HepG2 (cell line): ENCODE results near the gene FAM131A. TPM values are rescaled to one million over a fixed set of nuclear protein-coding genes. Genes with fewer than 3 reads are reported as not detected.
A peak's percentile ranks its signal among the peaks of the same experiment; 100 is the strongest.

Experiments
- ATAC-seq: fragments of 200-7000 bp; cut with Tn5 transposase; 3 replicates; pipeline ENCODE4 v1.9.1; 2020; ENCODE audit warnings: mild to moderate bottlenecking, moderate library complexity
- BruUV-seq: library from RNA; stranded (reverse); fragments of 400-500 nt; replicated peaks from 2 replicates; lab custom pipeline; 2021; lab: Mats Ljungman, UMichigan
- CTCF ChIA-PET: fragments of 300-600 bp; formaldehyde crosslinking; extraction: SDS; loops from one replicate; lab custom pipeline; 2021; ENCODE audit warnings: low total read pairs, inconsistent platforms, low intra/inter-chr PET ratio; lab: Yijun Ruan, JAX
- POLR2A ChIA-PET: fragments of 350-600 bp; sonication (Branson Sonifier 250); formaldehyde crosslinking; loops from one replicate; lab custom pipeline; 2020; ENCODE audit warnings: antibody characterized with exemption, inconsistent platforms; lab: Yijun Ruan, JAX
- DNase-seq: peaks from one replicate; pipeline ENCODE4 v3.0.0-alpha.2; 2015; ENCODE audit warnings: low spot score
- FAIRE-seq: peaks from 3 replicates; lab custom pipeline; 2011; peaks lifted over from hg19 to GRCh38; lab: Jason Lieb, UNC
- H2AFZ ChIP-seq: one replicate; pipeline ENCODE4 v1.6.1; 2011; ENCODE audit warnings: low read length, inconsistent platforms
- H3K27ac ChIP-seq: fragments of 300-600 bp; 3 replicates; pipeline ENCODE4 v1.8.0; 2011; ENCODE audit warnings: mixed run types, mild to moderate bottlenecking, mixed read lengths, low read length, inconsistent platforms; ENCODE audit not compliant: insufficient read depth; ENCODE audit errors: extremely low read length
- H3K27me3 ChIP-seq, 2 experiments: fragments of 200-600 bp in 1 of 2; 2 replicates in 1 of 2; 3 replicates in 1 of 2; pipeline versions ENCODE4 v1.6.0 to v1.8.0; 2011; ENCODE audit warnings: low read length in 2 of 2, mild to moderate bottlenecking in 2 of 2, moderate library complexity in 2 of 2, inconsistent platforms in 1 of 2; ENCODE audit not compliant: insufficient read depth in 2 of 2, control insufficient read depth in 1 of 2
- H3K36me3 ChIP-seq, 2 experiments: fragments of 200-600 bp in 1 of 2; replicated peaks in 1 of 2; 2 replicates in 1 of 2; 3 replicates in 1 of 2; pipeline versions ENCODE4 v1.5.1 to v1.8.0; 2011; ENCODE audit warnings: low read length in 2 of 2, inconsistent platforms in 1 of 2; ENCODE audit not compliant: insufficient read depth in 2 of 2, control insufficient read depth in 1 of 2
- H3K4me1 ChIP-seq: 2 replicates; pipeline ENCODE4 v1.5.1; 2012; ENCODE audit warnings: low read length, inconsistent platforms; ENCODE audit not compliant: insufficient read depth
- H3K4me2 ChIP-seq: 2 replicates; pipeline ENCODE4 v1.6.0; 2011; ENCODE audit warnings: low read depth, low read length, inconsistent platforms
- H3K4me3 ChIP-seq, 3 experiments: fragments of 200-600 bp in 1 of 3; sonication (generic), shearing (Covaris generic) in 1 of 3; replicated peaks in 1 of 3; 2 replicates each; pipeline ENCODE4 v1.5.1; 2011 to 2016; ENCODE audit warnings: low read length in 3 of 3, inconsistent platforms in 2 of 3, low read depth in 2 of 3, mild to moderate bottlenecking in 2 of 3, control low read depth in 1 of 3, mixed read lengths in 1 of 3; ENCODE audit not compliant: insufficient read depth in 1 of 3
- H3K79me2 ChIP-seq: one replicate; pipeline ENCODE4 v1.6.1; 2011; ENCODE audit warnings: low read length, inconsistent platforms; ENCODE audit not compliant: insufficient read depth
- H3K9ac ChIP-seq: 2 replicates; pipeline ENCODE4 v1.6.0; 2011; ENCODE audit warnings: mild to moderate bottlenecking, low read depth, low read length, inconsistent platforms; ENCODE audit not compliant: insufficient read depth
- H3K9me3 ChIP-seq: 2 replicates; pipeline ENCODE4 v1.5.1; 2012; ENCODE audit warnings: mild to moderate bottlenecking, low read length
- H4K20me1 ChIP-seq: 2 replicates; pipeline ENCODE4 v1.6.0; 2011; ENCODE audit warnings: inconsistent platforms, mild to moderate bottlenecking, low read length, moderate library complexity; ENCODE audit not compliant: insufficient read depth
- AGO2 ChIP-seq: fragments of 200-400 bp; formaldehyde crosslinking; optimal IDR thresholded peaks from 2 replicates; pipeline ENCODE3; 2017; ENCODE audit warnings: mild to moderate bottlenecking, low read depth, low read length, moderate library complexity
- ARID4A ChIP-seq: sonication (generic); formaldehyde crosslinking; IDR thresholded peaks from 2 replicates; pipeline ENCODE4 v1.5.0; 2020; ENCODE audit warnings: mild to moderate bottlenecking, missing genetic modification reagents, borderline replicate concordance
- CSRNP2 ChIP-seq: sonication (generic); formaldehyde crosslinking; conservative IDR thresholded peaks from 2 replicates; pipeline ENCODE4 v1.8.0; 2022; ENCODE audit warnings: low read depth, missing genetic modification reagents
- GMEB1 ChIP-seq: sonication (generic); formaldehyde crosslinking; IDR thresholded peaks from 2 replicates; pipeline ENCODE4 v1.5.1; 2020; ENCODE audit warnings: missing genetic modification reagents, mild to moderate bottlenecking, borderline replicate concordance
- LCORL ChIP-seq, 2 experiments: fragments of 450-650 bp in 1 of 2; sonication (generic) in 1 of 2; formaldehyde crosslinking in 1 of 2; IDR thresholded peaks; 2 replicates each; pipeline versions ENCODE4 v1.5.0 to v1.6.1; 2017 to 2020; ENCODE audit warnings: antibody characterized with exemption in 1 of 2, missing genetic modification reagents in 1 of 2
- RAD21 ChIP-seq: fragments of 450-650 bp; formaldehyde crosslinking; IDR thresholded peaks from 2 replicates; pipeline ENCODE4 v1.5.0; 2020; ENCODE audit warnings: mild to moderate bottlenecking
- SMC3 ChIP-seq: IDR thresholded peaks from 2 replicates; pipeline ENCODE4 v1.6.1; 2011; ENCODE audit warnings: low read length, improper control_type of control experiment
- STAG1 ChIP-seq: sonication (generic); formaldehyde crosslinking; IDR thresholded peaks from 2 replicates; pipeline ENCODE4 v1.4.0; 2020; ENCODE audit warnings: missing genetic modification reagents
- ZBTB7A ChIP-seq: sonication (generic); formaldehyde crosslinking; IDR thresholded peaks from 2 replicates; pipeline ENCODE4 v1.8.0; 2022; ENCODE audit warnings: mild to moderate bottlenecking, missing genetic modification reagents
- ZFX ChIP-seq: sonication (generic); formaldehyde crosslinking; IDR thresholded peaks from 2 replicates; pipeline ENCODE4 v1.4.0; 2020; ENCODE audit warnings: mild to moderate bottlenecking, low read depth, missing genetic modification reagents, moderate library complexity
- ZGPAT ChIP-seq: IDR thresholded peaks from 2 replicates; pipeline ENCODE4 v1.6.1; 2016; ENCODE audit warnings: mild to moderate bottlenecking
- WGBS: methylation state at CpG from one replicate; pipeline ENCODE4 v1.1.6; 2017; ENCODE audit warnings: low lambda C conversion rate; 5-methylcytosine and 5-hydroxymethylcytosine counted together
- in situ Hi-C: cut with HindIII; loops from 2 replicates; pipeline ENCODE4 v1.10.0; 2017; ENCODE audit warnings: low pct_unique_long_range_greater_than_20kb; ENCODE audit not compliant: extremely low pct_ligation_motif_present
- intact Hi-C: fragments of 100-400 bp; cut with micrococcal nuclease; formaldehyde crosslinking; loops from one replicate; pipeline ENCODE4 v1.10.0; 2022; ENCODE audit not compliant: unreplicated experiment
- polyA plus RNA-seq, 8 experiments: library from polyadenylated mRNA; depleted of rRNA in 3 of 8; stranded (reverse) in 7 of 8; unstranded in 1 of 8; fragments of >200 nt; fragmentation: Illumina TruSeq in 4 of 8; extraction: Trizol in 4 of 8; gene quantifications; 2 replicates each; pipeline versions ENCODE4 v1.2.1 to v1.2.3, GENCODE V29; 2011 to 2016; ENCODE audit warnings: low read depth in 4 of 8, missing spikeins in 1 of 8, mixed read lengths in 1 of 8; ENCODE audit not compliant: insufficient read depth in 1 of 8
- total RNA-seq, 5 experiments: library from RNA; depleted of rRNA; stranded (reverse); fragments of >200 nt; fragmentation: Illumina TruSeq; extraction: Trizol; gene quantifications; 2 replicates each; pipeline ENCODE4 v1.2.3, GENCODE V29; 2016; ENCODE audit warnings: low read depth in 1 of 5

The FAM131A gene
- total and polyA plus RNA-seq, 2 of the 13 experiments (the other 11 are each of a cell fraction or from before 2014, with no cell fraction given): 9.2 to 9.3 TPM

GRCh38 chr3:184354121-184354728 lies 16.8 kb downstream of the FAM131A start:
- Histone ChIP-seq H3K27me3 (no peaks in the 10 kb centered on the region), H3K9ac (no peak overlapping the region), H2AFZ (no peak overlapping the region), H3K36me3 (peaks cover 15 to 59% of the 10 kb centered on the region in 2 experiments; a peak in 4 of 5 replicates), H3K4me2 (no peak overlapping the region), H3K79me2 (no peaks in the 10 kb centered on the region), H3K4me3 (no peak overlapping the region), H3K9me3 (no peaks in the 10 kb centered on the region), H3K27ac (no peak overlapping the region), H4K20me1 (no peaks in the 10 kb centered on the region), H3K4me1 (peaks cover 23% of the 10 kb centered on the region)
- ATAC-seq (peak; percentile 80), FAIRE-seq (peak; percentile 37), DNase-seq (peak; percentile 18)
- BruUV-seq: no TSS peak
- ChIA-PET CTCF (interaction anchor here (1.6 to 2.1 kb wide), 2 partner anchors 18 to 190 kb away, joined by 5 to 7 read pairs; no protein-coding TSS in a partner anchor), POLR2A (interaction anchor here (1.3 kb wide), 1 partner anchor 8 kb away, joined by 5 read pairs; no protein-coding TSS in a partner anchor)
- intact Hi-C loops: no loop called here
- WGBS: 76% methylated on average over 13 of the region's 18 CpGs
- in situ Hi-C loops: loop anchor here (5.0 kb wide), 1 partner anchor 188 kb away; no protein-coding TSS in a partner anchor
- TF ChIP-seq GMEB1 (CRISPR knock-in tag): no peak
- peak; percentile 63 for TF ChIP-seq STAG1
- peak; percentile 23; the same call in 1 of the 2 replicates for TF ChIP-seq ARID4A (CRISPR knock-in tag)
- no peak for TF ChIP-seq LCORL (IDR thresholded peaks at IDR 0.05)
- 0 out of 2 replicates have a peak, but pooled peaks have one; percentile 24 for TF ChIP-seq LCORL (CRISPR knock-in tag; IDR thresholded peaks at IDR 0.05)
- TF ChIP-seq CSRNP2 (CRISPR knock-in tag): no peak
- 0 out of 2 replicates have a peak, but pooled peaks have one; percentile 44 for TF ChIP-seq ZBTB7A
- TF ChIP-seq AGO2: peak; percentile 13
- TF ChIP-seq RAD21: peak; percentile 64
- TF ChIP-seq ZFX (CRISPR knock-in tag): 0 out of 2 replicates have a peak, but pooled peaks have one; percentile 10
- TF ChIP-seq ZGPAT (CRISPR knock-in tag): no peak
- peak; percentile 29 for TF ChIP-seq SMC3
